HG02884 (cell line): ENCODE results near the gene CERS2.

Experiments
- ATAC-seq: cut with Tn5 transposase; IDR thresholded peaks from one replicate; pipeline ENCODE4 v1.9.1; 2021; ENCODE audit warnings: mild to moderate bottlenecking, moderate library complexity; ENCODE audit not compliant: unreplicated experiment

Gene CERS2

GRCh38 chr1:150974580-150975478 lies at the start of gene CERS2:
Gene CERS2, minus strand, starts transcription at chr1:150974835. Its CDS starts 5,745 bp downstream, at chr1:150969090.
- peak; percentile 51 for ATAC-seq

GRCh38 chr1:151013518-151013917 lies 38.9 kb upstream of the CERS2 start:
- ATAC-seq, result no peak

- no peak for ATAC-seq
These were observed 38.2 kb upstream of the CERS2 start for GRCh38 chr1:151012684-151013471.

GRCh38 chr1:151011154-151011850 lies 36.7 kb upstream of the CERS2 start:
- no peak for ATAC-seq

GRCh38 chr1:151010346-151010726 lies 35.7 kb upstream of the CERS2 start:
- ATAC-seq, result no peak

GRCh38 chr1:151009674-151010345 lies 35.2 kb upstream of the CERS2 start:
- ATAC-seq, result no peak

- ATAC-seq, result no peak
These were observed 34.6 kb upstream of the CERS2 start for GRCh38 chr1:151009206-151009587.

GRCh38 chr1:151008244-151009205 lies 33.9 kb upstream of the CERS2 start, which contains the start of gene PRUNE1:
Gene PRUNE1, plus strand, starts transcription at chr1:151008449. Its CDS starts 184 bp downstream, at chr1:151008633.
- ATAC-seq, result peak; percentile 63

- ATAC-seq, result no peak
These were observed 33.2 kb upstream of the CERS2 start for GRCh38 chr1:151007853-151008243.

GRCh38 chr1:151006327-151007052 lies 31.9 kb upstream of the CERS2 start, which contains the start of gene MINDY1:
Gene MINDY1, minus strand, starts transcription at chr1:151006902. Its CDS starts 4,285 bp downstream, at chr1:151002617.
- ATAC-seq, result no peak

- no peak for ATAC-seq
These were observed 31.2 kb upstream of the CERS2 start for GRCh38 chr1:151005729-151006319.

GRCh38 chr1:151003180-151003579 lies 28.5 kb upstream of the CERS2 start:
- ATAC-seq, result no peak

GRCh38 chr1:151002611-151003010 lies 28.0 kb upstream of the CERS2 start:
- no peak for ATAC-seq

GRCh38 chr1:151002051-151002450 lies 27.4 kb upstream of the CERS2 start:
- ATAC-seq, result no peak

- no peak for ATAC-seq
These were observed 27.0 kb upstream of the CERS2 start for GRCh38 chr1:151001602-151002001.

- no peak for ATAC-seq
These were observed 25.8 kb upstream of the CERS2 start for GRCh38 chr1:151000408-151000807.

GRCh38 chr1:150999926-151000325 lies 25.3 kb upstream of the CERS2 start:
- no peak for ATAC-seq

- ATAC-seq, result no peak
These were observed 24.5 kb upstream of the CERS2 start for GRCh38 chr1:150999051-150999674.
